H7 (cell line): ENCODE data around the gene SEL1L. TPM values are rescaled to one million over a fixed set of nuclear protein-coding genes. Genes with fewer than 3 reads are reported as not detected.
"Not testable (repeated sequence)": the region's sequence is repeated elsewhere in the genome, so short reads cannot be mapped to it uniquely, and the experiment has no call there.

Source experiments
- DNase-seq: peaks from one replicate; pipeline ENCODE4 v3.0.0; 2012
- H3K27me3 ChIP-seq: 2 replicates; pipeline ENCODE4 v1.6.0; 2011; ENCODE audit warnings: mild to moderate bottlenecking, low read length; ENCODE audit not compliant: control insufficient read depth, insufficient read depth
- H3K36me3 ChIP-seq: replicated peaks from 2 replicates; pipeline ENCODE4 v1.5.1; 2011; ENCODE audit warnings: low read length; ENCODE audit not compliant: control insufficient read depth, insufficient read depth
- H3K4me3 ChIP-seq: 2 replicates; pipeline ENCODE4 v1.5.1; 2011; ENCODE audit warnings: low read depth, mild to moderate bottlenecking, control low read depth, low read length, moderate library complexity; ENCODE audit not compliant: insufficient read depth
- total RNA-seq: library from RNA; depleted of rRNA; stranded (reverse); fragments of >200 nt; shearing (Covaris generic); gene quantifications from 2 replicates; pipeline ENCODE4 v1.2.3, GENCODE V29; 2014

SEL1L gene
- total RNA-seq, 1 experiment from 2014 or later, result 15.7 TPM

DNA sequence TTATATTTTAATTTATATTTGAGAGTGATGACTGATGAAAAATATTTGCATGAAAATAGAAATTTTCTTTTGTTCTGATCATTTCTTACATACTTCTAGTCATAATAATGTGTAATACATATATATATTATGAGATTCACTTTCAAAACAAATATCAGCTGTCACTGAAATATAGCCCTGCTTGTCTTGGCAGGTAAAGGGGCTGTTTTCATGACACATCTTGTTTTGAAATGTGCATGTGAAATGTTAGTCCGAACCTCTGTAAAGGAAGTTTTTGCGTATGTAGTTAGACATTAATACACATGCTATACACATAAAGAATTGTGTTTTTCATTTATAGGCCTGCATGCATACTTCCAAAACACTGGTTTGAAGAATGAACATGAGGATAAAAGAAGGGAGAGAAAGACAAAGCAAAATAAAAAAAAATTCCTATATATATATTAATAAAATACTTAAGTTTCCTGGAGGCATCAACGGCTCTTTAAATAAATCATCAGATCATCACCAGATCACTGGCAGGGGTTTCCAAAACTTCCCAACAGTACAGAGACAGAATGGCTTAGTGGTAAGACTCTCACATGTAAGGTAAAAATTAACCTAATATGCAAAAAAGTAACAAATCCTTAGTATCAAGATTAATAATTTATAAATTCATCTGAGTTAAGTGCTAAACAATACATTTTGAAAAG, 60.1 kb downstream of the SEL1L start:
- no peaks in the 10 kb centered on the region for H3K27me3 ChIP-seq
- no peaks in the 10 kb centered on the region; the same call in 1 of the 2 replicates for H3K36me3 ChIP-seq
- no peak overlapping the region for H3K4me3 ChIP-seq
- DNase-seq, result no peak

DNA sequence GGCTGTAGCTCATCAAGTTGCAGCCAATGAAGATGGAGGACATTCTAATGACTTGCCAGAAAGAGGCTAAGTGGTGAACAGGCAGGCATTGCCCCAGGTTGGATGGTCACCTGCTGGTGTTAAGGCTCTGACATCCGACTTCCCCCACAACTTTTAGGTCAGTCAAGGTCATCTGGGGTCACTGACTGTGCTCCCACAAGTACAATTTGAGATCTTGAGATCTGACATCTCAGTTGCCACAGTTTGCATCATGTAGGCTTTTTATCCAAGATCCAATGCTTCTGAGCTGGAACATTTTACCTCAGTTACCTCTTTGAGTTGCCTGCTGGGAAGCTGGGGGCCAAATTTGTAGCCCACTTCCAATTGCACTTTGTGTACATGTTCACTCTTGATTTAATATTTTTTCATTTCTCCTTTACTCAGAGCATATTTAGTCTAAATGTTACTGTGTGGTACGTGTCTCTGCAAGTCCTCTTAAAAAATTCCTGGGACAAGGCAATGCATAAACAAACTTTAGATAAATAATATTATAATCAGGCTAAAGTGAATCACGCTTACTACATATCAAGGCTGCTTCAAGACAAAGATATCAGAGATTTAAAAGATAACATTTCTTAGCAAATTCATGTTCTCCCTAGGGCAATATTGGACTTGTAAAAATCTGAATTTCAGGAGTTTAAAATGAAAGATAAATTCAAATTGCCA, 61.4 kb downstream of the SEL1L start:
- H3K27me3 ChIP-seq, result no peaks in the 10 kb centered on the region
- DNase-seq, result no peak
- no peaks in the 10 kb centered on the region; the same call in 1 of the 2 replicates for H3K36me3 ChIP-seq
- no peak overlapping the region for H3K4me3 ChIP-seq

DNA sequence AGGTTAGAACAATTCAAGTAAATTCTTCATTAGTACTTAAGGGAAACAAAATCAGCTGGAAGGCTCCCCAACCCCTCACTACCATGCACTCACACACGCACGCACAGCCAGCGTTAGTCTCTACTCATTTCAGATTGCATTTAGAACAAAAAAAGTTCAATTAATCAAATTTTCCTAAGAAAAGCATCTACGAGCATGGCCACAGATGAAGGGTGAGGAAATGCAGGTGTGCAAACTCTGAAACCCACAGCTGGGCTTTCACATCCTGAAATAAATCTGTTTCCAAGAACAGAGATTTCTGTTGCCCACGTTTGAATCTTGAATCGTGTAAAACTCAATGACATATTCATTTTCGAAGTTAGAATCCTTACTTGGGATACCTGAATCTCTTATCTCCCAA, 62.6 kb downstream of the SEL1L start:
- Histone ChIP-seq H3K27me3 (no peaks in the 10 kb centered on the region), H3K4me3 (no peak overlapping the region), H3K36me3 (no peaks in the 10 kb centered on the region)
- no peak for DNase-seq

DNA sequence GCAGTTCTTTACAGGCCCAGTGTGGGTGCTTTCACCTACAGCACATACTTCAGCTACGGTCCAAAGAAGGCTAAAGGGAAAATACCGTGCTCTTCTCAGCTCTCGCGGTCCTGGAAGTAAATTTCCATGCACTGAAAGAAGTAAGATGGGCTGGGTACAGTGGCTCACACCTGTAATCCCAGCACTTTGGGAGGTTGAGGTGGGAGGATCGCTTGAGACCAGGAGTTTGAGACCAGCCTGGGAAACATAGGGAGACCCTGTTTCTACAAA, 63.2 kb downstream of the SEL1L start:
- not testable (repeated sequence) for H3K4me3 ChIP-seq, H3K27me3 ChIP-seq, DNase-seq, H3K36me3 ChIP-seq

DNA sequence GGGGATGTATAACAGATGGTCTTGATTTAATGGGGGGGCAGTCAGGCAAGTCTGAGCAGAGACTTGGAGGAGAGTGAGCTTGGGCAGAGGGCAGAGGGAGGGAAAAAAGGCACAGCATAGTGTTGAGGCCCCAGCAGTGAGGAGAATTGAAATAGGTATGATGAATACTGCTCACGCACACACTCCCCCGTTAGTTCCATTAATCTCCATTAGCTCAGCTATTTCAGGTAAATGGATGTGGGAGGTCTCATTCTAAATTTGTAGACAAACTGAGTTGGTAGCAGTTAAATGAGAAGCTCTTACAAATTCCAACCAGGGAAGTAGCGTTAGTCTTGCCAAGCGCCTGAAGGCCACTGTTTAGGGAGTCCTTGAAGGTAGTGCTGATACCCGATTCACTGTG, 66.8 kb downstream of the SEL1L start:
- Histone ChIP-seq H3K27me3 (no peaks in the 10 kb centered on the region), H3K36me3 (no peaks in the 10 kb centered on the region), H3K4me3 (no peak overlapping the region)
- no peak for DNase-seq

DNA sequence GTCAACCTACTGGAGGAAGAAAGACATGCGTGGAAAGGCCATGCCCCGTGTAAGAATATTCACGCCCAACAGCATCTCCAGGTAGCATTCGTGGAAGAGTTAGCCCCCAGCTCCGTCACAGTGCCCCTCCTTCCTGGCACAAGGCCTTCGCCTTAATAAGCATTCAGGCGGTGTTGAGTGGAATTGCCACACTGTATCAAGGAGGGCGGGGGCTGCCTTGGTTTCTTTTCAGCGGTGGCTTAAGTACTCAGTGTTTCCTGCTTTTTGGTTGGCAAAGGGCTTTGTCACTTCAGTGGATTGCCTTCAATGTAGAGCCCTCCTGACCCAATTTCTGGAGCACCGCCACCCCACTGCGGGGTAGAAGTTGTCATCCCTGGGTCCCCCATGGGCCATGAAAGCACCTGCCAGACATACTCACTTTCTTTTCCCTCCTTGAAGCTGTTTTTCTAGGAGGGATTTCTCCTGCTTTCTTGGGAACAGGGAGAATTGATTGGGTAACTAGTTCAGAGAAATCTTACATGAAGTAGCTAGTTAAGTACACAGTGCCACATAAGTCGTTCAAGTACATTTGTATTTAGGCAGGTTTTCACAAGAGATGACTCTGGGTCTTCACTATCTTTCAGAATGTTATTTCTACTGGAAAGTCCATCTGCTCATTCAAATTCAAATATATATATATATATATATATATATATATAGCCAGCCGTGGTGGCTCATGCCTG, 68.0 kb downstream of the SEL1L start:
- Histone ChIP-seq H3K36me3 (no peaks in the 10 kb centered on the region), H3K4me3 (no peak overlapping the region), H3K27me3 (no peaks in the 10 kb centered on the region)
- no peak for DNase-seq

DNA sequence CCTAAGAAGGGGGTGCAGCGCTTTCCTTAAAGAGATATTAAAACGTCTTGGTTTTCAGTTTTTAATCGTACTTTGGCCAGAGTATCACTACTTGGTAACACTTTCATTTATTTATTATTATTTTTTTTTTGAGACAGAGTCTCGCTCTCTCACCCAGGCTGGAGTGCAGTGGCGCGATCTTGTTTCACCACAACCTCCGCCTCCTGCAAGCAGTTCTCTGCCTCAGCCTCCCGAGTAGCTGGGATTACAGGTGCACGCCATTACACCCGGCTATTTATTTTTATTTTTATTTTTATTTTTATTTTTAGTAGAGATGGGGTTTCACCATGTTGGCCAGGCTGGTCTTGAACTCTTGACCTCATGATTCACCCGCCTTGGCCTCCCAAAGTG, 68.7 kb downstream of the SEL1L start:
- H3K4me3 ChIP-seq, result not testable (repeated sequence)

DNA sequence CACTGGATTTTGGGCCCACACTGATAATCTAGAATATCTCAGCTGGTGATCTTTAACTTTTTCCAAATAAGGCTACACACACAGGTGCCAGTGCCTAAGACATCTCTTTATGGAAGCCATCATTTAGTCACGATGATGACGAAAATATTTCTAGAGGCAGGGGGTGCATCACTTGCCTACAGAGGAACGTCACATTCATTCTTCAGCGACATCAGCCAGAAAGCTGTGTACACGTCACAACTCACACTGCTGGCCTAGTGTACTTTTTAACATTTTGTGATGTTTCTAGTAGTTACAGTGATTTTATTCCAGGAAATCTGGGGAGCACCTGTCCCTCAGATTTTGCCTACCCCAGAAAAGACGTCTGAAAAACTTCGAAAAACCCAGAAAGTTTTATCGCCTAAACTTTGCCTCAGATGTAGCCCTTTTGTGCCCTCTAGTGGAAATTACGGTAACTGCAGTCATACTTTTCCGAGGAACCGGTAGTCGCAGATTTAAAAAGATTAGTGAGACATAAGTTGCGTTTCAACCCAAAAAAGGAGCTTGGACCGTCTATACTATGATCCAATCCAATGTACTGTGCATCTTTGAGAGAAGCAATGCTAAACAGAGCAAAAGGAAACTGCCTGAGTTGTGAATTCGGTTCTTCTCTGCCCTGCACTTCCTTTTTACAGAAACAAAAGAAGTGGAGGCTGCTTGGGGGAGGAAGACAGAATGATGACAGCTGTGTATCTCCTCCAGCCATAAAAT, 69.2 kb downstream of the SEL1L start:
- DNase-seq, result peak; percentile 49
- peak overlapping the region; percentile 8 for H3K4me3 ChIP-seq
- H3K36me3 ChIP-seq, result no peaks in the 10 kb centered on the region
- H3K27me3 ChIP-seq, result no peaks in the 10 kb centered on the region

More for the DNA sequence above, 68.7 kb downstream of the SEL1L start:
- not testable (repeated sequence) for H3K27me3 ChIP-seq, DNase-seq, H3K36me3 ChIP-seq

DNA sequence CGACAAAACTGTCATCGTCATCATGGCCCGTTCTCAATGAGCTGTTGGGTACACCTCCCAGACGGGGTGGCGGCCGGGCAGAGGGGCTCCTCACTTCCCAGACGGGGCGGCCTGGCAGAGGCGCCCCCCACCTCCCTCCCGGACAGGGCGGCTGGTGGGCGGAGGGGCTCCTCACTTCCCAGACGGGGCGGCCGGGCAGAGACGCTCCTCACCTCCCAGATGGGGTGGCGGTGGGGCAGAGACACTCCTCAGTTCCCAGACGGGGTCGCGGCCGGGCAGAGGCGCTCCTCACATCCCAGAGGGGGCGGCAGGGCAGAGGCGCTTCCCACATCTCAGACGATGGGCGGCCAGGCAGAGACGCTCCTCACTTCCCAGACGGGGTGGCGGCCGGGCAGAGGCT, 71.3 kb downstream of the SEL1L start:
- not testable (repeated sequence) for H3K27me3 ChIP-seq, DNase-seq, H3K4me3 ChIP-seq, H3K36me3 ChIP-seq

DNA sequence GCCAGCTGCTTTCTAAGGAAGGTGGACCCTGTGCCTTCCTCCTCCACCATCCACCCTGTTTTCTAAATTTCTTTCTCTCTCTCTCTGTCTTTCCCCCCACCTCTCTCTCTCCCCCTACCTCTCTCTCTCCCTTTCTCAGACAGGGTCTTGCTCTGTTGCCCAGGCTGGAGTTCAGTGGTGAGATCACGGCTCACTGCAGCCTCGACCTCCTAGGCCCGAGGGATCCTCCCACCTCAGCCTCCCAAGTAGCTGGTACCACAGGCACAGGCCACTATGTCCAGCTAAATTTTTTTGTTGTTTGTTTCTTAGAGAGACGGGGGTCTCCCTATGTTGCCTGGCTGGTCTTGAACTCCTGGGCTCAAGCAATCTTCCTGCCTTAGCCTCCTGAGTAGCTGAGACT, 73.7 kb downstream of the SEL1L start:
- H3K36me3 ChIP-seq, result no peaks in the 10 kb centered on the region
- no peak overlapping the region for H3K4me3 ChIP-seq
- H3K27me3 ChIP-seq, result no peaks in the 10 kb centered on the region
- no peak for DNase-seq

DNA sequence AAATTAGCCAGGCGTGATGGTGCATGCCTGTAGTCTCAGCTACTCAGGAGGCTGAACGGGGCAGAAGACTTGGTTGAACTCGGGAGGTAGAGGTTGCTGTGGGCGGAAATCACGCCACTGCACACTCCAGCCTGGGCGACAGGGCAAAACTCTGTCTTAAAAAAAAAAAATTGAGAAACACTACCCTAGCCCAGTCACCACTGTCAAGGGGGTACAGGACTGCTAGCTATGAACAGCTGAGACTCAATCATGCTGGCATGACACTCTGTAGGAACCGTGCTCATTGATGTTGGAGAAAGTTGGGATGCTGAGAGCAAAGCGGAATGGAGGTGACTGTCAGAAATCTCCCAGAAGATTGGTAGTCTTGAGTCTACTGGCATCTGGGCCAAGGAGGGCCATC, 75.3 kb downstream of the SEL1L start:
- H3K36me3 ChIP-seq, result no peaks in the 10 kb centered on the region
- no peak for DNase-seq
- H3K27me3 ChIP-seq, result no peaks in the 10 kb centered on the region
- no peak overlapping the region for H3K4me3 ChIP-seq

DNA sequence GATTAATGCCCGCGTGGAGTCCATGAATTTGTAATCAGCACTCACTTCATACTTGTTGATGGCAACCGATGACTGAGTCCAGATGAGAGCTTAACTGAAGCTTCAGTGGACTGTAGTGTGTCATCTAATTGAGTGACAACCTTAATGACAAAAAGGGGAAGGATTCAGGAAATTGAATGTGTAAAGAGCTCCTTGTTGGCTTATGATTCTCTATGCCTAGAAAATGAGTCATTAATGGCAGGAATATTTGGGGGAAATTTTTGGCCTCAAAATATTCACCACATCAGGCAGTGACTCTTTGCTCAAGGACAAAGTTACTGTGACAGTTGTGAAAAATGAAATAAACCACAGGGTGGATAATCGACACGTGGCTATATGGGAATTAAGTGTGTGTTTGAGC, 78.3 kb downstream of the SEL1L start:
- Histone ChIP-seq H3K4me3 (no peak overlapping the region), H3K27me3 (no peaks in the 10 kb centered on the region), H3K36me3 (no peaks in the 10 kb centered on the region)
- DNase-seq, result no peak

DNA sequence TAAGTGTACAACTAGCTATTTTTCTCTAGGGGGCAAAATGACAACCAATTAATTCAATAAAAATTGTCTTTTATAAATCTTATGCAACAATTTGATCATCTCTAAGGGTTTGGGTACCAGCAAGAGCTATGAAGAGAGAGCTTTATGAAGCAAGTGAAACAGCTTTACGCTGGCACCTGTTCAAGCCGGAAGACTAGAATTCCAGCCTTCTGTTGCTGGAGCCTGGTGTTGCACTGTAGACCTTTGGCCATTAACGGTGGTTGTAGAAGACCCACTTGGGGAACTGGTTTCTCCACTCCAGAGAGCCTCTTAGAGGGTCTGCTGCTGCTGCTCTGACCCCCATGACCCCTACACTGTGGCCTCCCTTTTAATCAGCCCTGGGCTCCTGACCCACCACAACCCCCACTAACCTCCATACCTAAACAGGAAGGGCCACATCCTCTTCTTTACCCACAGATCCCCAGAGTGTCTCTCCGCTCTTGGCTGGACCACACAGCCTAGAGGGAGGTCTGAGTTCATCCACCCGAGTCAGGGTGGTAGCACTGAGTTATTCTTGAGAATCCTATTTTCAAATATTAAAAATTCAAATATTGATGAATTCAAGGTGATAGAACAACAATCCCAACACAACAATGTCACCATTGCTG, 79.0 kb downstream of the SEL1L start:
- no peak for DNase-seq
- no peaks in the 10 kb centered on the region for H3K27me3 ChIP-seq
- H3K36me3 ChIP-seq, result no peaks in the 10 kb centered on the region
- H3K4me3 ChIP-seq, result no peak overlapping the region

DNA sequence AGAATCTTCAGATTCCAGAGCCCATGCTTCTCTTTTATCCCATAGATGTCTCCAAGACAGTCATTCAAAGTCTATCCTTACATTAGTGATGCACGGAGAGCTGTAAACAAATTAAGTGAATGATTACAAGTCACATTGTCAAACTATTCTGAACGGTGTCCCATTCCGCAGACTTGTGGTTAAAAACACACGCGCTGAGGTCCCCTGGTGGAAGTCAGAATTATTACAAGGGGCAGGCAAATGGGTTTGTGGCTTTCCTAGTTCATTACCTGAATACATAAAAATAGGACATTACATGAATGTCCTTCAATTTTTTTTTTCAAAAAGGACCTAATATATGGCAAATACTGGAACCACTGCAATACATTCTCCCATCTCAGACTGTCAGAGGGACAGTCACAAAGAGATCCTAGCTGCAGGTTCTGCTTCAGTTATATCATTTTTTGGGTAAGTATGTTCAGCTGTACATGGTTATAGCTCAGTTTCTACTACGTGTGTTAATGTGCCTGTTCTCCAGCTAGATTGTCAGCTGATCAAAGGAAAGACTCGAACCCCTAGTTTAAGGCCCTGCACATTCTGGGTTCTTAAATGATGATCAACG, 80.4 kb downstream of the SEL1L start:
- Histone ChIP-seq H3K36me3 (no peaks in the 10 kb centered on the region), H3K4me3 (no peak overlapping the region), H3K27me3 (no peaks in the 10 kb centered on the region)
- peak; percentile 44 for DNase-seq
